ENCODE results near the gene GOLGA6L2. TPM values are rescaled to one million over a fixed set of nuclear protein-coding genes. Genes with fewer than 3 reads are reported as not detected.
"Not testable (repeated sequence)": the region's sequence is repeated elsewhere in the genome, so short reads cannot be mapped to it uniquely, and the experiment has no call there.

Gene GOLGA6L2, protein sequence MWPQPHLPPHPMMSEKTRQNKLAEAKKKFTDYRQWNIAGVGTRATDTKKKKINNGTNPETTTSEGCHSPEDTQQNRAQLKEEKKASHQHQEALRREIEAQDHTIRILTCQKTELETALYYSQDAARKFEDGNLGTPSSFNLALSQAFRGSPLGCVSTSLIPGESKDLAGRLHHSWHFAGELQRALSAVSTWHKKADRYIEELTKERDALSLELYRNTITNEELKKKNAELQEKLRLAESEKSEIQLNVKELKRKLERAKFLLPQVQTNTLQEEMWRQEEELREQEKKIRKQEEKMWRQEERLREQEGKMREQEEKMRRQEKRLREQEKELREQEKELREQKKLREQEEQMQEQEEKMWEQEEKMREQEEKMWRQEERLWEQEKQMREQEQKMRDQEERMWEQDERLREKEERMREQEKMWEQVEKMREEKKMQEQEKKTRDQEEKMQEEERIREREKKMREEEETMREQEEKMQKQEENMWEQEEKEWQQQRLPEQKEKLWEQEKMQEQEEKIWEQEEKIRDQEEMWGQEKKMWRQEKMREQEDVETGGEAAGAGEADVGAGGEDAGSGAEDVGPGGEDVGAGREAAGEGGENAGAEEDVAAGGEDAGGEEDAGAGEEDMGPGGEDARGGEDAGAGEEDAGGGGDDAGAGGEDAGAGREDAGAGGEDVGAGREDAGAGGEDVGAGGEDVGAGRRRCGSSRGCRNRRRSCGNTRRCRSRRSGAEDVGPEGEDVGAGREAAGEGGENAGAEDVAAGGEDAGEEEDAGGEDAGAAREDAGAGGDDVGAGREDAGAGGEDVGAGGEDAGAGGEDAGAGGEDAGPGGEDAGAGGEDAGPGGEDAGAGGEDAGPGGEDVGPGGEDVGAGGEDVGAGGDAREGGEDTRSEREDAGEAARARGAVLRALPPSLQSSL
- not detected in 2 replicates for total RNA-seq

DNA sequence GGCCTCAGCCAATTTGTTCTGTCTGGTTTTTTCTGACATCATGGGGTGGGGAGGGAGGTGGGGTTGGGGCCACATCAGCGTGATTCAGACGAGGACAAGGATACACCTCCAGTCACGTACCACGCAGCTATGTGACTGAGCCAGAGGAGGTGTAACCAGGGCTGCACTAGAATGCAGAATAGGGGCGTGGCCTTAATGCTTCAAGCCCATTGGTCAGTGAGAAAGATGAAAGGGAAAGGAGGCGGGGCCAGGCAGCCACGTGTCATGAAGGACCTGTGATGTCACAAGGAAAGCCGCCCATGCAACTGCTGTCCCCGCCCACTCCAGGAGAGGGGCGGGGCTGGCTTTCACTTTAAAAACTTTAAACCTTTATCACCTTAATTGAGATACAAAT is at the start of gene GOLGA6L2:
Gene GOLGA6L2, minus strand, starts transcription at position 137 of the 394 bp plus-strand sequence. Its CDS starts 62 bp downstream, at position 75.
- DNase-seq = no peak

DNA sequence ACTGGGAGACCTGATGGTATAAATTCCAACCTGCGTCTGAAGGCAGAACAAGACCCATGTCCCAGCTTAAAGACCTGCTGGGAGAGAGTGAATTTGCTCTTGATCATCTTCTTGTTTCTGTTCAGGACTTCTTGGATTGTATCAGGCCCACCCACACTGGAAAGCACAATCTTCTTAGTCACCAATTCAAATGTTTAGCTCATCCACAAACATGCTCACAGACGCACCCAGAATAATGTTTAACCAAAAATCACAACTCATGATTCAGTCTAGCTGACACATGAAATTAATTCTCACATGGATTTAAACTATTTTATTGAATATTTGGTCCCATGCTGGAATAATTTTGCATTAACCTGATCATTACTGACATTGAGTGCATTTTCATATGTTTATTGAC is 37.8 kb upstream of the GOLGA6L2 start:
- no peak for DNase-seq

DNA sequence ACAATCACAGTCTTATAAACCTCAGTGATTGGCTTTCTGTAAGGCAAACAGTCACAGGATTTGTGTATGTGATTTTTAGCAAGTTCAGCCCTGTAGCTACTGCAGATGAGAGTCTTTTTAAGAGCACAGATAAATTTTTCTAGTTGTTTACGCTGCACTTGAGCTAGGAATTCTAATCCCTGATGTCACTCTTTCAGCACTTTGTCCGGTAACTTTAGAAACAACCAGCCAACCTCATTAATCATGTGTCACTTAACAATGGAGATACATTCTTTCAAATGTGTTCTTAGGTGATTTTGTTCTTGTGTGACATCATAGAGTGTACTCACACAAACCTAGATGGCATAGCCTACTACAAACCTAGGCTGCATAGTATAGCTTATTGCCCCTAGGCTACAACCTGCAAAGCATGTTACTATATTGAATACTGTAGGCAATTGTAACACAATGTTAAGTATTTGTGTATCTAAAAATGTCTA is 36.8 kb upstream of the GOLGA6L2 start:
- DNase-seq = no peak

DNA sequence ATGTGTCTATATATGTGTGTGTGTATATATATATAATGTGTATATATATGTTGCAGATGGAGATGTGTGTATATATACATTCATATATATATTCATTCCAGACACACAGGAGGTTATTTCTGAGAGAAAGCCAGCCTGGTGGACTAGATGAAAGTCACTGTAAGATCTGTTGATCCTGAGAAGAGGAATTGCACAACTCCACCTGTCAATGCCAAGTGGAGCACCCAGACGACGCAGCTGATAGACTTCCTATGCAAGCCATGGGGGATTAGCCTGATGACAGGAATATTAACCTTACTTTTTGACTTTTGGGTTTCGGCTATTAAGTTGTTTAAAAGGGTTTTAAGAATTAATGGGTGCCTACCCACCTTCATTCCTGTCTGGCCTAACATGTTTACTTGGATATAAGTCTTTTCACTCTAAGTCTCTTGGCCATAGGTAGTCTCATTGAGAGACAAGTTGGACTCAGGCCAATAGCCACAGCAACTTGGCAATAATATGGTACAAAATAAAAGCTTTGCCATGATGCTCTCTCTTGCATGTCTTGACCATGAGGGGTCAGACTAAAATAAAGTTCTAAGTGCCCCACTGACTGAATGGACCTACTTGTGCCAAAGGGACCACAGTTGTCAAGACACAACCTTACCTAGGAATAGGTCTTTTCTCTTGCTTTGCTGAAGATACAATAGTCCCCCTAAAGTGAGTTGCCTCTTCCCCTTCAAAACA is 35.9 kb upstream of the GOLGA6L2 start:
- no peak for DNase-seq

DNA sequence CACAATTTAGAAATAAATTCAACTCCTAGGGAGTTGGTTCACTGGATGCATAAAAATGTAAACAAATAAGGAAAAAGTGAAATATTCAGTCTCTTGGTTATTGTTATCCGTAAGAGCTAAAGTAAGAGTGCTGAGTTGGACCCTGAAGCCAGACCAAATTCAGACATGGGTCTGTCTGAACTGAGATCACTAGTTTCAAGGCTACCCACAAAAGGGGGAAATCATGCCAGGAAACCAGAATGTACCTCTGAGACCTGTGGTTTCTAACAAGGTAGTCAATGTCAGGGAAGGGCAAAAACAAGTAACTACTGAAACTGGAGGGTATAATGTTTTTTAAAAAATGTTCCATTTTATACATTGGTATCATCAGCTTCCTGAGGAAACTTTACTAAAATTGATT is 35.2 kb upstream of the GOLGA6L2 start:
- no peak for DNase-seq

DNA sequence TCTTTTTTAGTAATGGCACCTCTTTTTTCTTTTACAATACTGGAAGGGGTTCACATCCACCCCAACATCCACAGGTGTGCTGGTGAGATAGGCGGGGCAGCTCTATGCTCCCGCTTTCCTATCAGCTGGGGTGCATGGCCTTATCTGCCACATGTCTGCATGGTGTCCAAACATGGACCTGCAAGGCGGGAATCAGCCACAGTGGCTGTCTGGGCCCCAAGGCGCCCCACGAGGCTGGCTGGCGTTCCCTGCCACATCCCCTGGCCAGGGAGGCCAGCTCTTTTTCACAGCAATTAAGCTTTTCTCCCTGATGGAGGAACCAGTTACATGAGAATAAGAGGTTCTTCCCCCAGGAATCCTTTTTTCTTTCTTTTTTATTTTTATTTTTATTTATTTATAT is 30.9 kb upstream of the GOLGA6L2 start:
- no peak for DNase-seq

DNA sequence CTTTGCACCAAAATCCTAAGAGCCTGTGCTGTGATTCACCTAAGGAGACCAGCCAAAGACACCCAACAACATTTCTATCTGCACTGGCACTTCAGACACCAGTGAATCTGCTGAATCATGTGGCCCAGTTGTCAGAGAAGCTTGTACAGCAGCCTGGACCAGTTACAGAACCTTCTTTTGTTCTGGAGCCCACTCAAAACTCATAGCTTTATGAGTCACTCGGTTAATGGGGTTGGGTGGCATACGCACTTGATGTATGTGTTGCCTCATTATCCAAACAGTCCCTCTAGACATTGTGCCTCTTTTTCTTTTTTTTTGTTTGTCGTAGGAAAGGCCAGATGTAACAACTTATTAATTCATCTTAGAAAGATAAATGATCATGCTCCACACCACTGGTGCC is 25.6 kb upstream of the GOLGA6L2 start:
- no peak for DNase-seq

DNA sequence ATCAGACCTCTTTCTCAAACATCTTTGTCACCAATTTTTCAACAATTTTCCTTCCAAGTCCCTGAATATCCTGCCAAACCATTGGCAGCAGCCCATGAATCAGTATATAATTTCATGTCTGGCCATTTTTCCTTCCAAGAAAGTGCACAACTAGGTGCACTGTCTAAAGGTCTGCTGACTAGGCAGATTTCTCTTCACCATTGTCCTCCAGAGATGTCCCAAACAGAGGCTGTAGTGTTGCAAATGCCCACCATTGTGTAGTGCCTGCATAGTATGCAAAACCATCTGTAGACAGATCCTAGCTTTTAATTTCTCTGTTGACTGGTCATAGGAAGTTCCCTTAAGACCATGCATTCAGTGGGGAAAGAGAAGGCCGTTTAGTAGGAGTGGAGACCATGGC is 25.0 kb upstream of the GOLGA6L2 start:
- DNase-seq = no peak

DNA sequence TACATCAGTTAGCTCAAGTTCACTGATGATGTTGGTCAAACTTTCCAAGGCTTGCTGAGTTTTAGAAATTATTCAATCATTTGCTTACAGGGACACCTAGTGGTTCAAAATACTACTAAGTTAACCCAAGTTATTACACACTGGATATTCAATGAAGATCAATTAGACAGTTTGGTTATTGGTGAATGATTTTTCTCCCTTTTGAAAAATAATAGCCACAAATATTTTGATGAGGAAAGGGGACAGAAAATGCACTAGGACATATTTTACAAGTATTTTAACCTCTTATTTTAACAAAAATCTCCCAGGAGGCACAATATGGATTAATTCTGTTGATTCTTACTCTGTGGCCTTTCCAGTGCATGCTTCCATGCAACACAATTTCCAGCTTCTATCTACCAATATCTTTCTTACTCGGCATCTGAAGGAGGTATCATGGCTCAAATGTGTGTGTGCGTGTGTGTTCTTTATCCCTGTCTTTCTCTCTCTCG is 20.1 kb upstream of the GOLGA6L2 start:
- DNase-seq = peak; percentile 48

DNA sequence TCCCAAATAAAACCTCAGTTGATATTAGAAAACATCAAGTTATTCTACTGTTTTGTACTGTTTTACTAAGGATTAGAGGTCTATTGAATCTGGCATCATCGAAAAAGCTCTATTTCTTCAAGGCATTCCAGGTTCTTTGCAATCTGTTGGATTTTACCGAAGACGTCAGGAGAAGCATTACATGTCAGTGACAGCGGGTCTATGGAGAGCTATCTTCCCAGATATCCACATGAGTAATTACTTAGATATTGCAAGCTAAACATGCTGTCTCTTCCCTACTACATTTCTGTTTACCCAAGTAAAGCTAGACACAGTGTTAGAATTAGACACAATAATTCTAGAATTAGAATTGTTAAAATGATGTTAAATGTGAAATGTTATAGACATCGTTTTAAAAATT is 10.8 kb upstream of the GOLGA6L2 start:
- no peak for DNase-seq

DNA sequence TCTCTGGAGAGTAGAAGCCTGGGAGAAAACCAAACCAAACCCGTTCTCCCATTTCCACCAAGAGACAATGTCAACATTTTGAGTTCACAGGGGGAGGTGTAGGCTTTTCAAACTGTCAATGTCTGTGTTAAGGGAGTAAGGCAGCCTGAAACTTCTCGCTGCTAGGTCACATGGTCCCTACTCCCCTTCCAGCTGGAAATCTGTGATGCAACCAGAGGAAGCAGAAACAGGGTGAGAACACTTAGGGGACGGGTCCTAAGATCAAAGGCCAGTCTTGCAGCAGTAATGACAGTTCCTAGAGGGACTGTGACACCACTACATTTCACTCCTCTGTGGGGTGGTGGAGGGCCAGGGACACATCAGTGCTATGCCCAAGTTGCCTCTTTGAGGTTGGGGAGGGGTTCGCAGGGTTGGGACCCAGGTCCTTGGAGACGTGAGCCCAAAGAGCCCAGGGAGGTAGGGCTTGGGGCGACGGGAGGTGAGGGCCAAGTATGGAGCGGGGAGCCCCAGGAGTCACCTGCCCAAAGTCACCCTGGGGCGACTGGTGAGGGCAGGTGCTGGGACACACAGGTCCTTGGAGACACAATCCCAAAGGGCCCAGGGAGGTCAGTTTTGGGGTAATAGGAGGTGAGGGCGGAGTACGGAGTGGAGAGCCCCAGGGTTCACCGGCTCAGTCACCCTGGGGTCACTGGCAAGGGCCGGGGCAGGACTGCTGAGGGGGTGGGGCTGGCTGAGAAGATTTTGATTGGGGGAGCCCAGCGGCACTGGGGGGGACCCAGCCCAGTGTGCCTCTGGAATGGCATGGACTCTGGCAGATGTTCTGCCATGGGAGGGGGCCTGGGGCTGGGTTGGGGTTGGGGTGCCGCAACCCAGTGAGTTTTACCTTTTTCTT is 582 bp downstream of the GOLGA6L2 start:
- DNase-seq = no peak

DNA sequence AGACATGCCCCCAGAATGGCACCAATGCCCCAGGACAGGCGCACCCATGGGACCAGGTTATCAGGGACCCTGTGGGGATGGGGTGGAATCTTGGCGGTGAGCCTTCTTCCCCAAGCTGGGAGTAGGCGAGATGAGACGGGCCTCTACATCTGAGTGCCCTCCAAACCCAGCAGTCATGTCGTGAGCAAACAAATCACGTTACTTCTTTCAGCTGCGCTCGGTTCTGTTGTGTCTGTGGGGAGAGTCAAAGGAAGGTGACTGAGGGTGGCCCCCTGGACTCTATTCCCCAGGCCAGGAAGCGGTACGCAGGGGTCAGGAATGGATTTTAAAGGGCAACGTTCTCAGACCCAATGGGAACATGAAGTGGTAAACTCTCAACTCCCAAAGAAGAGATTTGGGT is 2.8 kb downstream of the GOLGA6L2 start:
- no peak for DNase-seq

DNA sequence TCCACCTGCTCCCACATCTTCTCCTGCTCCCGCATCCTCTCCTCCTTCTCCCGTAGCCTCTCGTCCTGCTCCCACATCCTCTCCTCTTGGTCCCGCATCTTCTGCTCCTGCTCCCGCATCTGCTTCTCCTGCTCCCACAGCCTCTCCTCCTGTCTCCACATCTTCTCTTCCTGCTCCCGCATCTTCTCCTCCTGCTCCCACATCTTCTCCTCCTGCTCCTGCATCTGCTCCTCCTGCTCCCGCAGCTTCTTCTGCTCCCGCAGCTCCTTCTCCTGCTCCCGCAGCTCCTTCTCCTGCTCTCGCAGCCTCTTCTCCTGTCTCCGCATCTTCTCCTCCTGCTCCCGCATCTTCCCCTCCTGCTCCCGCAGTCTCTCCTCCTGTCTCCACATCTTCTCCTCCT is 5.8 kb downstream of the GOLGA6L2 start:
- DNase-seq = no peak

DNA sequence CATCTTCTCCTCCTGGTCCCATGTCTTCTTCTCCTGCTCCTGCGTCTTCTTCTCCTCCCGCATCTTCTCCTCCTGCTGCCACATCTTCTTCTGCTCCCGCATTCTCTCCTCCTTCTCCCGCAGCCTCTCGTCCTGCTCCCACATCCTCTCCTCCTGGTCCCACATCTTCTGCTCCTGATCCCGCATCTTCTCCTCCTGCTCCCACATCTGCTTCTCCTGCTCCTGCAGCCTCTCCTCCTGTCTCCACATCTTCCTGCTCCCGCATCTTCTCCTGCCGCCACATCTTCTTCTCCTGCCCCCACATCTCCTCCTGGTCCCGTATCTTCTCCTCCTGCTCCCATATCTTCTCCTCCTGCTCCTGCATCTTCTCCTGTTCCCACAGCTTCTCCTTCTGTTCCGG is 6.4 kb downstream of the GOLGA6L2 start:
- no peak for DNase-seq

DNA sequence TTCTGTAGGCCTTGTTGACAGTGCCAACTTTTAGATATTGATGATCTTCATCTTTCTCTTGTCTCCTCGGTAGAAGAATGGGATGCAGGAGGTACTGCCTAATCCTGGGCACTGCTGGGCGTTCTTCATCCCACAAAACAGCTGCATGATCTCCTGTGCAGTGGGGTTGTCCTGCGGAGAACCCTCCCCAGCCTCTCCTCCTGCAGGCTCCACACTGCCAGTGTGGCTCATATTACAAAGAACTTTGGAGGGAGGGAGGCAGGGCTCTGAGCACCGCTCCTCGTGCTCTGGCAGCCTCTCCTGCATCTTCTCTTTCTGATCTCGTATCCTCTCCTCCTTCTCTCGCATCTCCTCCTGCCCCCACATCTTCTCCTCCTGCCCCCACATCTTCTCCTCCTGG is 7.5 kb downstream of the GOLGA6L2 start:
- DNase-seq = no peak

DNA sequence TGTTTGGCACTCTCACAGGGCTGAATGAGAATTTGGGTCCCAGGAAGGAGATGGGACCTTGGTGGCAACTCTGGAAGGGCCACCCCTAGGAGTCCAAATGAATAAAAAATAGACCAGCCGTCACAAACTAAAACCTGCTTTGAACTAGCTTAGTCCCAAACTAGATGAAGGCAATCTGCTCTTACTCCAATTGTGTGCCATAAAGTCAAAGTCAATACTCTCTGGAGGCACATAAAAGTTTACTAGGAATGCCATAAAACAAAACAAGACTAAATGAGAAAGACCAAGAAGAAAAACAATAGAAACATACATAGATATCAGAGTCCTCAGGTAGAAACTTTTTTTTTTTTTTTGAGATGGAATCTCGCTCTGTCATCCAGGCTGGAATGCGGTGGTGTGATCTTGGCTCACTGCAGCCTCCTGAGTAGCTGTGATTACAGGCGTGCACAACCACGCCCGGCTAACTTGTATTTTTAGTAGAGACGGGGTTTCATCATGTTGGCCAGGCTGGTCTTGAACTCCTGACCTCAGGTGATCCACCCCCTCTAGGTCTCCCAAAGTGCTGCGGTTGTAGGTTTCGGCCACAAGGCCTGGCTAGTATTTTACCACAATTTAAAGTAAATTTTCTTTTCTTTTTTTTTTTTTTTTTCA is 8.1 kb downstream of the GOLGA6L2 start:
- DNase-seq = no peak

DNA sequence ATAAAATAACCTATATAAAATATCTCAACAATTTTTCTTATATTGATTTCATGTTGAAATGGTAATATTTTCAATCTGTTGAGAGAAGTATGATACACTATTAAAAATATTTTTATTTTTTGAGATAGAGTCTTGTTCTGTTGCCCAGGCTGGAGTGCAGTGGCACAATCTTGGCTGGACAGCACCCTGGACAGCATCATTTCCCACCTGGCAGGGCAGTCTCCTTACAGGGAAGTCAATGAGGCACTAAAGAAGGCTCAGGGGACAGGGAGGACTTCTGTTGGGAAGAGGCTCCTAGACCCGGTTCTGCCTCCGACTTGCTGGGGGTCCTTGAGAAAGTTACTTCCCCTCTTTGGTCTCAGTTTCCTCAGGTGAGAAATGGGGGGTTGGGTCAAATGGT is 9.4 kb downstream of the GOLGA6L2 start:
- no peak for DNase-seq

DNA sequence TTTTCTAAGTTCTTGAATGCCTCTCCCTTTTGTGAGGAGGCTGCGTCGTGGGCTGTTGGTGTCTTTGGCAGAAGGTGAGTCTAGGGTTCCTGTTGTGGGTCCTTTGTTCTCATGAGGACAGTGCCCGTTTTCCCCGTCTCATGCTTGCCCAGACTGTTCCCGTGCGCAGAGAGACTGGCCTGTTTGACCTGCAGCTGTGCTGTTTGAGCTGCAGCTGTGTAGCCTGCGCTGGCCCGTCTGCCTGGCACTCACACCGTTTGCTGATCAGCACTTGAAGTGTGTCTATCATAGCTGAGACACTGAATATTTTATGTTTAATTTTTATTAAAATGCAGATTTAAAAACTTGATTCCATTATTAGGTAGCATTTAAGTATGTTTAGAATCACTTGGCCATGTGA is 9.9 kb downstream of the GOLGA6L2 start:
- no peak for DNase-seq

DNA sequence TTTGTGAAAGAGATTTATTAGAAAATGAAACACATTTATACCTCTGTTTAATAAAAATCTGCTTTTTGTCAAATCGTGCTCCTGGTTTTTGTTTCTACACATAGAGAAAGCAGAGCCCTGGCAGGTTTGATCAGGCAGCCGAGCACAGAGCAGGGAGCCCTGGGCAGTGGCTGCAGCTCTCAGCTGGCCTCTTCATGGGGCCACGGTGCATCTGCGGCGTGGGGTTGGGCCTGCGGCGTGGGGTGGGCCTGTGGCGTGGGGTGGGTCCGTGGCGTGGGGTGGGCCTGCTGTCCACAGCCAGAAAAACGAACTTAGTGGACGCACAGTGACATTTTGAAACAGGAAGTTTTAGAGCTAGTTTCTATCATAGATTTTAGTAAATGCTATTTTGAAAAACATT is 10.6 kb downstream of the GOLGA6L2 start:
- DNase-seq = no peak

DNA sequence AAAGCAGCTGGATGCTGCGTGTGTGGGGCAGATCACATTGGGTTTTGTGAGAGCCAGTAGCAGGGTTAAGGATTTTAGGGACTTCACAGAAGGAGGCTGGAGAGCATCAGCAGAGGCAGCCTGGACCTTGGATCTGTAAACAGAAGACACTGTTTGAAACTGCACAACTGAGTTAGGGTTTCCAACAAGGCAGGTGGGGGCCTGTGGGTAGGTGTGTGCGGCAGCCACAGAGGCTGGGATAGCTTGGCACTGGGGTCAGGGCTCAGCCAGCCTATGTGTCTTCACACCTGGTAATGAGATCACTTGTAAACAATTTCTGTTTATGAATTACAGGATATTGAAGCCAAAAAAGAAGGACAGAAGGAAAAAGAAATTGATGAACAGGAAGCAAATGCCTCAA is 12.3 kb downstream of the GOLGA6L2 start:
- DNase-seq = not testable (repeated sequence)

DNA sequence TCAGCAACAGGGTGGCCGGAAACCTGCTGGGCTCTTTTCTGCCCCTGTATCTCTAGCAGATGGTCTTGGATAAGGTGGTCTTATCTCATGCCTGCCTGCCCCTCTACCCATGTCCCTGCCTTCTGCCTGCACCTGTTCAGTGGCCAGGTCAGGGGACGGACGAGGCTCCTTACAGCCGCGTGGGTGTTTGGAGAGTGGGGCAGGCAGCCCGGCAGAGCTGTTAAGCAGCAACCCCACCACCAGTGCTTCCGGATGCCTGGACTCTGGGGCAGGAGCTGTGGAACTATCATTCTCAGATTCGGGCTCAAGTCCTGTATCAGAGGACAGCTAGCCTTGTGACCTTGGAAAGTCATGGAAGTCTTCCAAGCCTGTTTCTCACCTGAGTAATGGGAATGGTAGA is 21.7 kb downstream of the GOLGA6L2 start:
- not testable (repeated sequence) for DNase-seq

Measured in dermis blood vessel endothelial cell (primary cell).